ENCODE results near the gene HPX.

DNA sequence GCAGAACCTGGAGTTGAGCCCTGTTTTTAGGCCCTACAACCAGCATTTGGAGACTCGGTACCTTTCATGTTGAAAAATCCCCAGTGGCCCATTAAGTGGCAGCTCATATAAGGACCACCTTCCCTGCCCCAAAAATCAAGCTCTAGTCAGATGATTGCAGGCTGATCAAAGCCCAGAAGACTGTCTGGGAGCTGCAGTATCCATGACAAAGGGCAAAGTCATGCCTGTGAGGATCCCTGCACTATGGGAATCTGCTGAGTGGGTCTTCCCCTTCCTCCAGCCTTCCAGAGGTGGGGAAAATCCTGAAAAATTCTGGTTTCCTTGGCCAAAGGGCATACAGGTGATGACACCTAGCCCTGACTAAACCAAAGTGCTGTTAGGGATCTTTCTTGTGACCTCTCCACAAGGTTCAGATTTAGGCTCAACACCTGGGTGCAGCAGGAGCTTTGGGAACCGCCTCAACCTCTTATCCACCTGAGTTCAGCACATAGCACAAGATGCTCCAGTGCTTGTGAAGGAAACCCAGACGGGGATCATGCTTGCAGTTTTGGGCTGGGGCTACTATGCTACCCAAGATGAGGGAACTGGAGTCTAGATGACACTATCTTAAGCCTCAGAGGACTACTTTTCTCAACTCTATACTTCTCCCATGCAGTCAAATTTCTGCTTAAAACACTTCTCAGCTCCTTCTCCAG, 34.2 kb upstream of the HPX start:
- TF ChIP-seq, protein P1, sequence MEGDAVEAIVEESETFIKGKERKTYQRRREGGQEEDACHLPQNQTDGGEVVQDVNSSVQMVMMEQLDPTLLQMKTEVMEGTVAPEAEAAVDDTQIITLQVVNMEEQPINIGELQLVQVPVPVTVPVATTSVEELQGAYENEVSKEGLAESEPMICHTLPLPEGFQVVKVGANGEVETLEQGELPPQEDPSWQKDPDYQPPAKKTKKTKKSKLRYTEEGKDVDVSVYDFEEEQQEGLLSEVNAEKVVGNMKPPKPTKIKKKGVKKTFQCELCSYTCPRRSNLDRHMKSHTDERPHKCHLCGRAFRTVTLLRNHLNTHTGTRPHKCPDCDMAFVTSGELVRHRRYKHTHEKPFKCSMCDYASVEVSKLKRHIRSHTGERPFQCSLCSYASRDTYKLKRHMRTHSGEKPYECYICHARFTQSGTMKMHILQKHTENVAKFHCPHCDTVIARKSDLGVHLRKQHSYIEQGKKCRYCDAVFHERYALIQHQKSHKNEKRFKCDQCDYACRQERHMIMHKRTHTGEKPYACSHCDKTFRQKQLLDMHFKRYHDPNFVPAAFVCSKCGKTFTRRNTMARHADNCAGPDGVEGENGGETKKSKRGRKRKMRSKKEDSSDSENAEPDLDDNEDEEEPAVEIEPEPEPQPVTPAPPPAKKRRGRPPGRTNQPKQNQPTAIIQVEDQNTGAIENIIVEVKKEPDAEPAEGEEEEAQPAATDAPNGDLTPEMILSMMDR (IDR thresholded peaks at IDR 0.05): no peak
- TF ChIP-seq POLR2A (IDR thresholded peaks at IDR 0.05): no peak
